LNCaP clone FGC (cell line): ENCODE measurements around the gene UBXN6.
A peak's percentile ranks its signal among the peaks of the same experiment; 100 is the strongest.

Experiments used
- DNase-seq: peaks from one replicate; pipeline ENCODE4 v3.0.0-alpha.2; 2011; ENCODE audit warnings: low read depth
- H3K4me3 ChIP-seq: 2 replicates; pipeline ENCODE4 v1.5.1; 2011; ENCODE audit warnings: mild to moderate bottlenecking, low read depth, low read length, control low read depth
- TF ChIP-seq, protein P1 (sequence below): IDR thresholded peaks from 2 replicates; pipeline ENCODE4 v1.5.1; 2012; ENCODE audit warnings: mild to moderate bottlenecking; ENCODE audit not compliant: control insufficient read depth, insufficient read depth; ENCODE audit errors: extremely low read depth

The UBXN6 gene

DNA sequence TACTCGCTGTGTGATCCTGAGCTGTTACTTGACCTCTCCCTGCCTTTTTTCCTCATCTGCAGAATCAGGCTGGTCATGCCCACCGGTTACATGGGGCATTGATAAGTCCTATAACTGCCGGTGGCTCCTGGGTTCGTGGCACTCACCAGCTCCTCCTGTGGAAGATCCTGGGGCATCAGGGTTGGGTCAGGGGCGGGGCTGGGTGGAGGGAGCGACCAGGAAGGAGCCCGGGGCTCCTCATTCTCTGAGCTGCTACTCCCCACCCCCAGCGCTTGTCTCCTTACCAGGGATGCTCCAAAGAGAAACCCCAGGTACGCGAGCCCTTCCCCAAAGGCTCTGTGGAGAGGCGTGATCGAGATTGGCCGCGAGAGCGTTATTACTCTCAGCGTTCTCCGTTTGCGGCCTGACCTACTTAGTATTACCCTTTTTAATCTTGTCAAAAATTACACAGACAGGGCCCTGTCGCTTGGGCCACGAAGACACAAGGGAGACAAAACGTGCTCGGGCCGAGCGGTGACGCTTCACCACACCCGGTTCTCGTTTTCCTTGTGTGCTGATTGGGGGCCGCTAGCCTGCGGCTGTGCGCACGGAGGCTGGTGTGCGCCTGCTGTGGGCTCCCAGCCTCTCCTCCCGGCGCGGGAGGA lies 25.2 kb upstream of the UBXN6 start:
- TF ChIP-seq, protein P1, sequence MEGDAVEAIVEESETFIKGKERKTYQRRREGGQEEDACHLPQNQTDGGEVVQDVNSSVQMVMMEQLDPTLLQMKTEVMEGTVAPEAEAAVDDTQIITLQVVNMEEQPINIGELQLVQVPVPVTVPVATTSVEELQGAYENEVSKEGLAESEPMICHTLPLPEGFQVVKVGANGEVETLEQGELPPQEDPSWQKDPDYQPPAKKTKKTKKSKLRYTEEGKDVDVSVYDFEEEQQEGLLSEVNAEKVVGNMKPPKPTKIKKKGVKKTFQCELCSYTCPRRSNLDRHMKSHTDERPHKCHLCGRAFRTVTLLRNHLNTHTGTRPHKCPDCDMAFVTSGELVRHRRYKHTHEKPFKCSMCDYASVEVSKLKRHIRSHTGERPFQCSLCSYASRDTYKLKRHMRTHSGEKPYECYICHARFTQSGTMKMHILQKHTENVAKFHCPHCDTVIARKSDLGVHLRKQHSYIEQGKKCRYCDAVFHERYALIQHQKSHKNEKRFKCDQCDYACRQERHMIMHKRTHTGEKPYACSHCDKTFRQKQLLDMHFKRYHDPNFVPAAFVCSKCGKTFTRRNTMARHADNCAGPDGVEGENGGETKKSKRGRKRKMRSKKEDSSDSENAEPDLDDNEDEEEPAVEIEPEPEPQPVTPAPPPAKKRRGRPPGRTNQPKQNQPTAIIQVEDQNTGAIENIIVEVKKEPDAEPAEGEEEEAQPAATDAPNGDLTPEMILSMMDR: no peak
- no peak for DNase-seq
- H3K4me3 ChIP-seq: no peak overlapping the region

DNA sequence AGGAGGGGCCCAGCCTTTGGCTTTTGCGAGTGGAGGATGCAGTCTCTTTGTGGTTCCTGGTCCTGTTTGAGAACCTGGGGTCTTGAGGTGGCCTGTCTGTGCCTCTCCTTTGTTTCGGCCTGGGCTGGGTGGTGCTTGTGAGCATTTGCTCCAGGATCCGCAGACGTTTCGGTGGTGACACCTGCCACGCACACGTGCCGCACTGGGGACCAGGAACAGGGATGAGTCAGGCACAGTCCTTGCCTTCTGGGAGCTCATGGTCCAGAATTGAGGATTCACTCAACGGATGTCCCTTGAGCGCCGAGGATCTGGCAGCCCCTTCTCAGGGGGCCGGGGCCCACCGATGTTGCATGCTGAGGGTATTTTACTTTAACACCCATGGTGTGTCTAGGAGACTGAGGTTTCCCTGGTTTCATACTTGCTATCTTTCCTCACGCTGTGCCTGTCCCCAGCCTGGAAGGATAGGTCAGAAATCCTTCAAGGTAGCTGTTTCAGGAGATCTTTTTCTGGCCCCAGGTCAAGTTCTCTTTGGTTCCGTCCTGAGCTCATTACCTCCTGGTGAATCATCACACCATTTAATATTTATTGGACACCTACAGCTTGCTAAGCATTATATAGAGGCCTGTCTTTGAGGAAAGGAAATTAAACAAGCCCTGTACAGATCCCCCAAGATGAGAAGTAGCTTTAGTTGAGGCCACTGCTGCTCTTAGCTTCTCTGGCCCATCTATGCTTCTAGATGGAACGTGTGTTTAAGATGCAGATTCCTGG lies 19.6 kb upstream of the UBXN6 start:
- no peak overlapping the region for H3K4me3 ChIP-seq
- no peak for DNase-seq
- TF ChIP-seq, protein P1: no peak

DNA sequence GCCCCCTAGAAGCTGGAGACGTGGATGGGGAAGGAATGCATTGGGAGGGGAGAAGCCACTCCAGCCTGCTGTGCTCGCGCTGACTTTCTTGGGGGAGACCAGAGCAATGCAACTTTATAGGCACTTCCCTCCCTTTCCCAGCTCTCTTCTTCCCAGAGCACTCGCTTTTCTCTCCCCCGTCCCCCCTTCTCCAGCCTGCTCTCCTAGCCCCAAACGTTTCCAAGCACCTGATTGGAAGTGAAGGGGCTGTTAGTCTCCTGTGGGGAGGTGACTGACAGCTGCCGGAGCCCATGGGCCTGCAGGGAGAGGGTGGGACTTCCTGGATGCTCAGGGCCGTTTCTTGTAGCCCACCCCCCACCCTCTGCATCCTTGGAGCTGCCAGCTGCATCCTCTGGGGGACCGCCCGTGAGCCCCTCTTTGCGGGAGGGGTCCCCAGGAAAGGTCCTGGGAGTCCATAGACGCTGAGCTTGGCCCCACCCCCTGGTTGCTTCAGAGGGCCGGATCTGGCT lies 17.0 kb upstream of the UBXN6 start:
- DNase-seq: no peak
- TF ChIP-seq, protein P1: no peak
- H3K4me3 ChIP-seq: no peak overlapping the region

DNA sequence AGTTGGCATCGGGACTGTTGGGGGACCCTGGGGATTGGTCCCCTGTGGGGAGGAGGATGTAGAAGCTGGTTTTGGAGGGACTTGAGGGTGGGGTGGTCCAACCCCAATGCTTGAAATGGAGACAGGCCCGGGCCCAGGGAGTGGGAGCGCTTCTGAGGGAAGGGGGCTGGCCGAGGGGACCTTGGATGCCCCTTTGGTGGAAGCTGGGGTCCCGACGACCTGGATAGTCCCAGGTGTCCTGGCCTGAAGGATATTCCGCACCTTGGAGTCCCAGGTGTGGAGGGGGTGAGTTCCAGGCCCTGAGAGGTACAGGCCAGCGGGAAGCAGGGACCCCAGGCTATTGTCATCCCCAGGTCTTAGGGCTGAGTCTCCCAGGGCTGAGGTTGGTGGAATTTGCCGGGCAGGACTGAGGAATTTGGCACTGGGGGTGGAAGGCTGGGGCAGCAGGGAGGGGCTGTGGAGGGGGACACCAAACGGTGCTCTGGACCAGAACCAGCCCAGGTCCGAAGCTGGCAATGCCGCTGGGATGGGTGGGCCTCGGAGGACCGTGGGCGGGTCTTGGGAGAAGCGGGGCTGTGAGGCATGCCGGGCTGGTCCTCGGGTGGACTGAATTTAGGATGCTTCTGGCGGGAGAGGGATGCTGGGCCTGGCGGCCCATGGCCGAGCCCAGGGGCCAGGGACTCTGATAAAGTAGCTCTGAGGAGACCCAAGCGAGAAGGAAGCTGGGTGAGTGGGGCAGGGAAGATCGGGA lies 16.3 kb upstream of the UBXN6 start:
- peak overlapping the region; percentile 98; the same call in 1 of the 2 replicates for H3K4me3 ChIP-seq
- DNase-seq: no peak
- TF ChIP-seq, protein P1: no peak

DNA sequence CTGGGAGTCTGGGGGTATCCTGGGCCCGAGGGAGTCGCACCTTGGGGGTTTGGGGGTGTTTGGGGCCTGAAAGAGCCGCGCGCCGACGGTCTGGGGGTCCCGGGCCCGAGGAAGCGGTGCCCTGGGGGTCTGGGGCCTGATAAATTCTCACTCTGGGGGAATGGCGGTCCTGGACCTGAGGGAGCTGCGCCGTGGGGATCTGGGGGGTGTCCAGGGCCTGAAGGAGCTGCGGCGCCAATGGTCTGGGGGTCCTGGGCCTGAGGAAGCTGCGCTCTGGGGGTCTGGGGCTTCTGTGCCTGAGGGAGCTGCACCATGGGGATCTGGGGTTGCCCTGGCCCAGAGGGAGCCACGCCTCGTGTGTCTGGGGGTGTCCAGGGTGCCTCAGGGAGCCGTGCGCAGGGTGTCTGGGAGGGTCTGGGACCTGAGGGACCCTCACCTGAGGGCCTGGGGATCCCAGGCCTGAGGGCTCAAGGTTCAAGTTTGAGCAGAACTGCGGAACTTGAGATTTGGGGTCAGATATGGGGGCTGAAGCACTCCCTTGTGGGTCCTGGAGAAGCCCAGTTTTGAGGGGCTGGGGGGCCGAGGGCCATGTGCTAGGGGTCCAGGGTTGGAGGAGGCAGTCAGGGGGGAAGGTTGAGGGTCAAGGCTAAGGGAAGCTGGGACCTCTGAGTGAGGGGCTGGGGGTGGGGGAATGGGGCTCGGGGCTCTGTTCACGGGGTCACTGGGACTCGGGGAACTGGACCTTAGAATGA lies 15.6 kb upstream of the UBXN6 start:
- TF ChIP-seq, protein P1: no peak
- peak overlapping the region; percentile 98 for H3K4me3 ChIP-seq
- DNase-seq: no peak
